NCI-H2196 (cell line): Measurements from ENCODE around the gene ATP8A2.

Source experiments
- DNase-seq: peaks from one replicate; lab custom pipeline; 2025; ENCODE audit not compliant: unreplicated experiment; lab: John Stamatoyannopoulos, UW

Gene ATP8A2

GRCh38 chr13:25874064-25874737 lies 502.4 kb downstream of the ATP8A2 start:
- DNase-seq: no peak

GRCh38 chr13:25874907-25875306 lies 503.1 kb downstream of the ATP8A2 start:
- no peak for DNase-seq

- DNase-seq: no peak
Observed at GRCh38 chr13:25876247-25876646, 504.5 kb downstream of the ATP8A2 start.

- DNase-seq: no peak
Observed at GRCh38 chr13:25879466-25879865, 507.7 kb downstream of the ATP8A2 start.

- DNase-seq: no peak
Observed at GRCh38 chr13:25881136-25881926, 509.6 kb downstream of the ATP8A2 start.

GRCh38 chr13:25881971-25882451 lies 510.2 kb downstream of the ATP8A2 start:
- DNase-seq: peak; percentile 44

- peak; percentile 18 for DNase-seq
Observed at GRCh38 chr13:25882466-25883357, 510.9 kb downstream of the ATP8A2 start.

GRCh38 chr13:25885418-25885817 lies 513.6 kb downstream of the ATP8A2 start:
- DNase-seq: no peak

GRCh38 chr13:25886438-25887214 lies 514.9 kb downstream of the ATP8A2 start:
- no peak for DNase-seq

- DNase-seq: no peak
Observed at GRCh38 chr13:25887962-25888655, 516.3 kb downstream of the ATP8A2 start.

- DNase-seq: no peak
Observed at GRCh38 chr13:25890671-25891212, 519.0 kb downstream of the ATP8A2 start.

GRCh38 chr13:25898991-25899390 lies 527.2 kb downstream of the ATP8A2 start:
- DNase-seq: no peak

GRCh38 chr13:25899464-25899863 lies 527.7 kb downstream of the ATP8A2 start:
- DNase-seq: no peak

GRCh38 chr13:25899952-25900351 lies 528.2 kb downstream of the ATP8A2 start:
- DNase-seq: no peak

GRCh38 chr13:25901460-25902376 lies 529.9 kb downstream of the ATP8A2 start:
- peak; percentile 8 for DNase-seq

- DNase-seq: no peak
Observed at GRCh38 chr13:25902455-25902854, 530.7 kb downstream of the ATP8A2 start.

GRCh38 chr13:25902891-25903341 lies 531.1 kb downstream of the ATP8A2 start:
- DNase-seq: no peak

GRCh38 chr13:25904830-25905229 lies 533.1 kb downstream of the ATP8A2 start:
- DNase-seq: no peak

- no peak for DNase-seq
Observed at GRCh38 chr13:25905611-25906010, 533.8 kb downstream of the ATP8A2 start.
